Lung microvascular endothelial cell (primary cell): ENCODE data around the gene COL4A6. TPM values are rescaled to one million over a fixed set of nuclear protein-coding genes. Genes with fewer than 3 reads are reported as not detected.

Source experiments
- total RNA-seq: library from RNA; depleted of rRNA; stranded (reverse); fragments of >200 nt; gene quantifications from 2 replicates; pipeline ENCODE4 v1.2.1, GENCODE V29; 2014

Gene COL4A6
- total RNA-seq, 1 donor from 2014 or later = 0.20 TPM

Other genes starting within 250 kb of the COL4A6 start
- 18.7 and 32.5 TPM in 2 replicates for gene COL4A5, start 1.4 kb upstream of the COL4A6 start, total RNA-seq